HG03460 (cell line): ENCODE data around the gene DMRTB1.

Experiments
- ATAC-seq: cut with Tn5 transposase; IDR thresholded peaks from one replicate; pipeline ENCODE4 v1.9.1; 2021; ENCODE audit not compliant: unreplicated experiment

Gene DMRTB1

GRCh38 chr1:53507116-53507820 lies 48.1 kb downstream of the DMRTB1 start:
- no peak for ATAC-seq

- no peak for ATAC-seq
These were observed 49.1 kb downstream of the DMRTB1 start for GRCh38 chr1:53508056-53508990.

- ATAC-seq = no peak
These were observed 49.9 kb downstream of the DMRTB1 start for GRCh38 chr1:53508991-53509666.

DNA sequence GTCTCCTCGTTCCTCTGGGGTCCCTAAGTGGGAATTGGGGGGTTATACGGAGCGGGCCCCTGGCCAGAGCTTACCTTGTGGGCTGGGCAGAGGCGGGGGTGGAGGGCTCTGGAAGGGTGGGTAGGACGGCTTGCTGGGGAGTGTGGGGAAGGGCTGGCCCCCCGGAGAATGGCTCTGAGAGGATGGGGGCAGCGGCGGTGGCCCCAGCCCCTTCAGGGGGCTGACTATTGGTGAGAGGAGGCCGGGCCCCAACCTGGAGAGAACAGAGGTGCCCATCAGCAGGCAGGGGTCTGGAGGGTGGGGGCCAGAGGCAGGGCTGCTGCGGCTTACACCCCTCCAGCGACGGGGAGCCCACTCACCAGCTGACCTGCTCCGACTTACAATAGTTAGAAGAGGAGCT lies 50.6 kb downstream of the DMRTB1 start:
- no peak for ATAC-seq

DNA sequence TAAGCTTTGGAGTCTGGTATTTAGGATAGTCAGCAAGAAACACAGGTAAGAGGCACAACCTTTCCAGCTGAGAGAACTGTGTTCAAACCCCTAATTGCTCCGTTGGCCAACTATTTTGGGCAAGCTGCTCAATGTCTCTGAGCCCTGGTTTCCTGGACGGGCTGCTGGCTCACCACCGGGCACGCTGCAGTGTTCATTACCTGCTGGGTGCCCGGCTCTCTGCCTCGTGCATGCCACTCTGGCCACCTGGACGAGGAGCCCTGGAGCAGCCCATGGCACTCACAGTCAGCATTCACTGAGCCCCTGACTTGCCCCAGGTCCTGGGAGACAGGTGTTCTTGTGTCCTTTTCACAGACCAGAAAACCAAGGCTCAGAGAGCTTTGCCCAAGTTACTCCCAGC lies 51.0 kb downstream of the DMRTB1 start:
- ATAC-seq = no peak

GRCh38 chr1:53511323-53511932 lies 52.2 kb downstream of the DMRTB1 start:
- no peak for ATAC-seq

GRCh38 chr1:53511933-53512806 lies 53.0 kb downstream of the DMRTB1 start:
- no peak for ATAC-seq

DNA sequence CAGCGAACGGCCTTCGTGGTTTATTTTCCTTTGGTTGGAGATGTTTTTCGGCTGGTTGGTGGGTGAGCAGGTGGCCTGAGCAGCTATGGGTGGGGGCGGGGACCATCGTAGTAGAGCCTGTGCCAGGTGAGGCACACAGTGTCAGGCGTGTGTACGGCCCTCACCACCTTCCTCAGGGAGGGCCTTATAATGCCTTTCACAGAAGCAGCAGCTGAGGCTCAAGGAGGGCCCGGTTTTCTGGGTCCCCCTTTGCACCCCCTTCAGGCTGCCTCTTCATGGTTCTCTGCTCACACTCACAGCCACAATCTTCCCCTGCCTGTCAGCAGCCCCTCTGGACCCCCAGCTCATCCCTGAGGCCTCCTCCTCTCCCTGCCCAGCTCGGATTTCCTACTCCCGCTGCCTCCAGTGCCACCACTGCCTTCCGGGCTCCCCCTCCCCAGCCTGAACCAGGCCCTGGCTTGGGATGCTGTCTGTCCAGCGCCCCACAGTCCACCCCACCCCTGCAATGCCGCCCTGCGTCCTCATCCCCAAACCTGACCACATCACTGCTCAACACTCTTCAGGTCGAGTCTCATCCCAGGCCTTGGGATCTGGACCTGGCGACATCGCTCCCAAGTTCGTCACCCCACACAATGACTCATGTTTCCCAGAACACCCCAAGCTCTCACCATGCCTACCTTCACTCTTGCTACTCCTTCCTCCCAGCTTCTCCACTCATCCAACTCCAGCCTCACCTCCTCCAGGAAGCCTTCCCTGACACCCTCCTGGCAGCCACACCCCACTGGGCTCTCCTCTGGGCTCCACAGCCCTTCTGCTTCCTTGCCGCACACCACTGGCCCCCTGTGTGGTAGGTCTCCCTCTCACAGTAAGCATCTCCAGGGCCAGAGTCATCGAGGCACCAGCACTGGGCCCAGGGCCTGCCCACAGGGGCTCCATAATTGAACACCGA lies 53.9 kb downstream of the DMRTB1 start:
- ATAC-seq = no peak

DNA sequence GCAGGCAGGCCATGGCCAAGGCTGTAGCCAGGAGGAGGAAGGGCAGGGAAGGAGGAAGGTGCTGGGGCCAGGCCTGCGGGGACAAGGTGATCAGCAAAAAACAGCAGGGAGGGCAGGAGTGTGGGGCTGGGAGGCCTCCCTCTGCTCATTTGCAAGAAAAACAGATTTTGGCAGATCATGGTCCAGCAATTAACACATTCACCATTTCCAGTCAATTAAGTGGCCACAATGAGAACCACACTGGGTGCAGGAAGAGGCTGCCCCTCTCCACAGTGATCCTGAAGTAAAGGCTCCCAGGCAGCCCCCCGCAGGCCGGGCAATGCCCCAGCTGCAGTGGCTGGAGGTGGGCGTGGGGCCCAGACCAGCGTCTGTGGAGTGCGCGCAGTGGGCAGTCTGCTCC lies 54.6 kb downstream of the DMRTB1 start:
- no peak for ATAC-seq

- no peak for ATAC-seq
These were observed 55.2 kb downstream of the DMRTB1 start for GRCh38 chr1:53514436-53514835.

DNA sequence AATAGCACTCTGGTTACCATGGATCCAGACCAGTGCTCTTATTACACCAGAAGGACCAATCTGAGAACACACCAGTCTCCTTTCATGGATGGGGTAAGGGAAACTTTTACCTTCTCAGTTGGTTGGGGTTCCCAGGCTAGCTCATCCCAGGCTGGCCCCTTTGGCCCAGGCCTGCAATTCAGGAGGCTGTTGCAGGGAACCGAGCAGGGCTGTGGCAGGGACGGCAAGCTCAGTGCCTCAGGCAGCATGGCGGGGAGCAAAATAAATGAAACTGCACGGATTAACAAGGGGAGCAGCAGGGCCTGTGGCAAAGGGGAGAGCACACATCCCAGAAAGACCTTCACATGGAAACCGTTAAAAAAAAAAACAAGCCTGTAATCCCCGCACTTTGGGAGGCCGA lies 57.0 kb downstream of the DMRTB1 start:
- ATAC-seq = no peak
